Common myeloid progenitor, CD34-positive (primary cell): Measurements from ENCODE around the gene SMIM45.

Experiments used
- CTCF ChIA-PET: fragments of 350-600 bp; sonication (Branson Sonifier 250); formaldehyde crosslinking; loops from one replicate; lab custom pipeline; 2021; ENCODE audit warnings: antibody characterized with exemption; lab: Charles Lee
- POLR2A ChIA-PET: fragments of 350-600 bp; sonication (Branson Sonifier 250); formaldehyde crosslinking; loops from one replicate; lab custom pipeline; 2021; ENCODE audit warnings: antibody characterized with exemption; lab: Charles Lee
- DNase-seq, 3 donors: peaks; one replicate each; pipeline versions ENCODE4 v3.0.0 to v3.0.0-alpha.2; 2013
- H3K27ac ChIP-seq, 2 experiments: 1 replicate in 1 of 2; 2 replicates in 1 of 2; pipeline ENCODE4 v1.7.0; 2013; ENCODE audit warnings: inconsistent platforms in 2 of 2, low read length in 2 of 2, mild to moderate bottlenecking in 2 of 2, low read depth in 1 of 2, moderate library complexity in 1 of 2; ENCODE audit not compliant: severe bottlenecking in 2 of 2, insufficient read depth in 1 of 2, poor library complexity in 1 of 2
- H3K27me3 ChIP-seq, 5 experiments: replicated peaks in 2 of 5; 1 replicate in 3 of 5; 2 replicates in 2 of 5; pipeline versions ENCODE4 v1.6.1 to v1.7.0; 2013; ENCODE audit warnings: low read length in 4 of 5, mild to moderate bottlenecking in 2 of 5, moderate library complexity in 2 of 5, inconsistent platforms in 1 of 5; ENCODE audit not compliant: insufficient read depth in 5 of 5, control insufficient read depth in 4 of 5
- H3K36me3 ChIP-seq, 4 experiments: 1 replicate in 2 of 4; 2 replicates in 2 of 4; pipeline versions ENCODE4 v1.6.1 to v1.7.0; 2013; ENCODE audit warnings: low read length in 3 of 4, control low read depth in 1 of 4, mild to moderate bottlenecking in 1 of 4; ENCODE audit not compliant: control insufficient read depth in 4 of 4, insufficient read depth in 4 of 4
- H3K4me1 ChIP-seq, 4 experiments: 1 replicate in 3 of 4; 2 replicates in 1 of 4; pipeline versions ENCODE4 v1.6.1 to v1.7.1; 2013; ENCODE audit warnings: low read length in 3 of 4, mild to moderate bottlenecking in 3 of 4, control low read depth in 1 of 4, inconsistent platforms in 1 of 4, moderate library complexity in 1 of 4; ENCODE audit not compliant: control insufficient read depth in 4 of 4, insufficient read depth in 4 of 4; ENCODE audit errors: control extremely low read depth in 1 of 4
- H3K4me3 ChIP-seq, 7 experiments: 1 replicate in 4 of 7; 2 replicates in 3 of 7; pipeline versions ENCODE4 v1.5.1 to v1.7.0; 2013; ENCODE audit warnings: mild to moderate bottlenecking in 7 of 7, low read length in 6 of 7, moderate library complexity in 6 of 7, inconsistent platforms in 2 of 7, low read depth in 2 of 7, control low read depth in 1 of 7; ENCODE audit not compliant: insufficient read depth in 4 of 7, control insufficient read depth in 1 of 7; ENCODE audit errors: extremely low read depth in 1 of 7
- H3K9me3 ChIP-seq, 5 experiments: 1 replicate in 4 of 5; 2 replicates in 1 of 5; pipeline versions ENCODE4 v1.6.1 to v1.7.1; 2013; ENCODE audit warnings: low read length in 4 of 5, mild to moderate bottlenecking in 2 of 5, inconsistent platforms in 1 of 5, low read depth in 1 of 5, moderate library complexity in 1 of 5; ENCODE audit not compliant: control insufficient read depth in 4 of 5, insufficient read depth in 2 of 5; ENCODE audit errors: control extremely low read depth in 1 of 5
- WGBS: methylation state at CpG from one replicate; pipeline ENCODE4 v1.1.5; 2013; ENCODE audit not compliant: insufficient coverage; 5-methylcytosine and 5-hydroxymethylcytosine counted together

SMIM45 gene

DNA sequence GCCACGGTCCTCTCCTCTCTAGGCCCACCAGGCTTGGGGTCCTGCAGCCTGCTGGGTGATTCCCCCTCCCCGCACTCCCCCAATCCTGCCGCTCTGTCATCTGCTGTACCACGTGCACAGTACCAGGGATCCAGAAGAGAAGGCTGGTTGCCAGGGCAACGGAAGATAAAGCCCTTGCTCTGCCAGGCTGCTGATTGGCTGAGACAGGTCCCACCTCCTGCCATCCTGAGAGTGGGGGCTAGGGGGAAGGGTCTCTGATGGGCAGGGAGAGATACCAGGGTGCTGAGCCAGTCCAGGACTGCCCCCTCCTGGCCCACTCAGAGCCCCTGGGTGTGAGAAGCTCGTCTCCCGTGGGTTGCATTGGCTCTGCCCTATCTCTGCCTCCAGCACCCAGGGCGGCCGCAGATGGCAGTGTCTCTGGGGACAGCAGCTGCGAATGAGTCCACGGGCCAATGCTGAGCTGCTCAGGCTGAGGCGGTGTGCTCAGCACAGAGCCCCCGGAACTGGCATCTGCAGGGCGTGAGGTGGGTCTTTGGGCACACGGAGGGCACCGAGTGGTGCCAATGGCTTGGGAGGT is at the start of gene SMIM45:
Gene SMIM45 (plus strand): TSS at position 253 of the 577 bp plus-strand sequence.
- Histone ChIP-seq H3K4me3 (no peak within 1 kb of the TSS), H3K27me3 (no peaks in the 10 kb centered on the region), H3K9me3 (no peaks in the 10 kb centered on the region), H3K36me3 (no peaks in the 10 kb centered on the region), H3K4me1 (peaks cover 0 to 8% (median 2%) of the 10 kb centered on the region in 4 experiments), H3K27ac (no peak within 1 kb of the TSS)
- no peak for DNase-seq
- 90% methylated on average over 14 of the region's 16 CpGs for WGBS
- ChIA-PET CTCF (no interaction called here), POLR2A (no interaction called here)

DNA sequence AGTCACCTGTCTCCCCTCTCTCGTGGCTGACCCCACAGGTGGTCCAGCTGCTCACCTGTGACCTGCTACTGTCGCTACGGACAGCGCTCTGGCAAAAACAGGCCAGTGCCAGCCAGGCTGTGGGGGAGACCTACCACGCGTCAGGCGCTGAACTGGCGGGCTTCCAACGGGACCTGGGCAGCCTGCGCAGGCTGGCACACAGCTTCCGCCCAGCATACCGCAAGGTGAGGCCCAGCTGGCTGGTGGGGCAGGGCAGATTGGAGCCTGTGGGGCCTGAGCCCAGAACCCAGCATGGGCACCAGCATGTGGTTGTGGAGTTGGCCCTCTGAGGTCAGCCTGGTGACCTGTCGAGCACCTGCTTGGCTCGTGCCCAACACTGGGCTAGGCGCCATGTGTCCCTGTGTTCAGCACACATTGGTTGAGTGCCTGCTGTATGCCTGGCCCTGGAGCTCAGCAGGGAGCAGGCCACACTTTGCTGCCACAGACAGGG is 49.0 kb upstream of the SMIM45 start:
- H3K27ac ChIP-seq, result no peak overlapping the region
- peaks cover 13 to 93% (median 72%) of the 10 kb centered on the region in 4 experiments for H3K36me3 ChIP-seq
- peaks cover 0 to 4% (median 1%) of the 10 kb centered on the region in 4 experiments for H3K4me1 ChIP-seq
- no peaks in the 10 kb centered on the region for H3K27me3 ChIP-seq
- H3K4me3 ChIP-seq, result no peak overlapping the region
- ChIA-PET CTCF (interaction anchor here (0.8 to 2.1 kb wide), 7 partner anchors 10 to 205 kb away, joined by 3 to 5 read pairs (median 3); no protein-coding TSS in a partner anchor), POLR2A (no interaction called here)
- 97% methylated on average over 14 of the region's 15 CpGs for WGBS
- H3K9me3 ChIP-seq, result no peaks in the 10 kb centered on the region
- DNase-seq, result no peak

DNA sequence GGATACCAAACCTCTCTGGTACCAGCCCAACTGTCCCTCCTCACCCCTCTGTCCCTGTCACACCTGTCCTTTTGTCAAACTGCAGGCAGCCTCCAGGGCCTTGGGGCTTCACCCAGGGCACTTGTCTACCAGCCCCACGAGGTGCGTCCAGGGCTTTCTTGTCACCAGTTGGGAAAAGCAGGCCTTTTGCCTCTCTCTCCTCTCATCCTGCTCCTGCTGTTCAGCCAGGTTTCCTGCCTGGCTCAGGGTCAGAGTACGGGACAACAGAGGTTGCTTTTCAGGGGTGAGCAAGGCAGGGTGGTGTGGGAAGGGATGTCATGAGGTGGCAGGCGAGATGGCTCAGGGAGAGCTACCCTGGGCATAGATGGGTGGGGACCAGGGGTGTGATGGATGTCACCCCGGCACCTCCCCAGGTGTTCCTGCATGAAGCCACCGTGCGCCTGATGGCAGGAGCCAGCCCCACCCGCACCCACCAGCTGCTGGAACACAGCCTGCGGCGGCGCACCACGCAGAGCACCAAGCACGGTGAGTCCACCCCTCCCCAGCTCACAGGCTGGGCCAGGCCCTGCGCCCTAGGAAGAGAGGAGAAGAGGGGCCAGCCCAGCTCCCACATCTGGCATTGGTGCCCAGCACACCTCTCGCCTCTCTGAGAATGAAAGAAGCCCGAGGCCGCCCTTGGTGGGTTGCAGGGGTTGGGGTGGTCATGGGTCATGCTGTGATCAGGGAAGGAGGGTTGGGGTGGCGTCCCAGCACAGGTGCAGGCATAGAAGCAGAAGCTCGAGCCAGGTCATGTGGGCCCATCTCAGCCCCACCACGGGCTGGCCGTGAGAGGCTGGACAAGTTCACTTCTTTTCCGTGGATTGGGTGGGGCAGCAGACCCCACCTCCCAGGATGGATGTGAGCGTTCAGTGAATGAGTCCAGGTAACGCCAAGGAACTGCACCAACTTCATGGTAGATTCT is 47.2 kb upstream of the SMIM45 start:
- WGBS, result 97% methylated on average over 20 of the region's 24 CpGs
- no peak for DNase-seq
- Histone ChIP-seq H3K9me3 (no peaks in the 10 kb centered on the region), H3K36me3 (peaks cover 8 to 78% (median 56%) of the 10 kb centered on the region in 4 experiments), H3K27ac (no peak overlapping the region), H3K4me1 (peaks cover 0 to 14% (median 10%) of the 10 kb centered on the region in 4 experiments), H3K4me3 (no peak overlapping the region), H3K27me3 (peaks cover 0 to 12% (median 6%) of the 10 kb centered on the region in 5 experiments)
- POLR2A ChIA-PET, result interaction anchor here (0.7 kb wide), 1 partner anchor 36 kb away, joined by 3 read pairs; no protein-coding TSS in a partner anchor
- CTCF ChIA-PET, result interaction anchor here (1.2 to 2.1 kb wide), 2 partner anchors 8 to 21 kb away, joined by 3 to 5 read pairs; no protein-coding TSS in a partner anchor

DNA sequence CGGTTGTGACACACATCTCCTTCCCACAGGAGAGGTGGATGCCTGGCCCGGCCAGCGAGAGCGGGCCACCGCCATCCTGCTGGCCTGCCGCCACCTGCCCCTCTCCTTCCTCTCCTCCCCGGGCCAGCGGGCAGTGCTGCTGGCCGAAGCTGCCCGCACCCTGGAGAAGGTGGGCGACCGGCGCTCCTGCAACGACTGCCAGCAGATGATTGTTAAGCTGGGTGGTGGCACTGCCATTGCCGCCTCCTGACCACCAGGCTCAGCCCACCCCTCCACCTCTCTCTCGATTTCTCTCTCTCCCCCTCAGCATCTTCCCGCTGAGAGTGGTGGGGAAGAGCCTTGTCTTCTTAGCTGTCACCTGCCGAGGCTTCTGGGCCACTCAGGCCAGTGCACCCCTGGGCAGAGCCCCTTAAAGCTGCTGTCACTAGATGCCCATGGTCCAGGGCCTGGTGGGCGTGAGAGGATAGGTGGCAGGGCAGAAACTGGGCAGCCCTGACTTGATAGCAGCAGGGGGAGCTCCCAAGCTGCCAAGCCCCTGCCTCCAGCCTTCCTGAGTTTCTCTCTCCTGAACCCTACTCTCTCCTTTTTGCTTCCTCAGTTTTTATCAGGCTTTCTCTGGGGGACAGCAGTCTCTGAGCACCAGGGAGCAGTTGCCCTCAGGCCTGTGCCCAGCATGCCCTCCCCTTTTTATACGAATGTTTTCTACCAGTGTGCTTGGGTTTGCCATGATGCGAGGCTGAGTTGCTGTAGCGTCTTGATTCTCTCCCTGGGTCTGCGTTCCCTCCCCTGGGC is 46.3 kb upstream of the SMIM45 start:
- no peaks in the 10 kb centered on the region for H3K9me3 ChIP-seq
- ChIA-PET CTCF (no interaction called here), POLR2A (interaction anchor here (0.7 kb wide), 1 partner anchor 35 kb away, joined by 3 read pairs; no protein-coding TSS in a partner anchor)
- peaks cover 0 to 21% (median 7%) of the 10 kb centered on the region in 5 experiments for H3K27me3 ChIP-seq
- peaks cover 6 to 69% (median 48%) of the 10 kb centered on the region in 4 experiments for H3K36me3 ChIP-seq
- no peak overlapping the region for H3K4me3 ChIP-seq
- 98% methylated on average over 20 of the region's 23 CpGs for WGBS
- H3K27ac ChIP-seq, result no peak overlapping the region
- H3K4me1 ChIP-seq, result peaks cover 0 to 20% (median 19%) of the 10 kb centered on the region in 4 experiments
- DNase-seq, result no peak

DNA sequence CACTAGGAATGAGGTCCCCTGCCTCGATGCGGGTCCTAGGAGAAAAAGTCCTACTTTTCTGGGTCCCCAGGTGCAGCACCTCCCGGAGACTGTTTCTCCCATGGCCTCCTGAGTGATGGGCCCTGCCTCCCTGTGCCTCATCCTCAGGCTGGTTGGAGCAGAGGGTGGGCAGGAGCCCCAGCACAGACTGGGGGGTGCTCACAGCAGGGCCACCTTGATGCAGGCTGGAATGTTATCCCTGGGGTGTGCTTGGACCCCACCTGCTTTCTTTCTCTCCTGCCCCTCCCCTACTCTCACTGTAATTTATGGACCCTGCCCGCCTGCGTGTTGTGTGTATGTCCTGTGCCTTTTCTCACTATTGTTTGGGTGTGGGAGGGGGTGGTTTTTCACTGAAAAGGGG is 45.1 kb upstream of the SMIM45 start:
- 94% methylated on average over 2 of the region's 5 CpGs for WGBS
- Histone ChIP-seq H3K4me1 (peaks cover 0 to 26% (median 25%) of the 10 kb centered on the region in 4 experiments), H3K36me3 (peaks cover 4 to 59% (median 41%) of the 10 kb centered on the region in 4 experiments), H3K27ac (no peak overlapping the region), H3K27me3 (peaks cover 0 to 33% (median 17%) of the 10 kb centered on the region in 5 experiments), H3K9me3 (no peaks in the 10 kb centered on the region), H3K4me3 (no peak overlapping the region)
- ChIA-PET CTCF (interaction anchor here (1.0 kb wide), 1 partner anchor 37 kb away, joined by 3 read pairs; no protein-coding TSS in a partner anchor), POLR2A (no interaction called here)
- DNase-seq, result no peak
